BLaER1 (cell line): ENCODE data around the gene SFPQ.
"Not testable (repeated sequence)": the region's sequence is repeated elsewhere in the genome, so short reads cannot be mapped to it uniquely, and the experiment has no call there.

Experiments used
- H3K27ac ChIP-seq: shearing (Covaris generic); formaldehyde crosslinking; 2 replicates; pipeline ENCODE4 v1.8.1; 2022
- H3K27me3 ChIP-seq: shearing (Covaris generic); formaldehyde crosslinking; 2 replicates; pipeline ENCODE4 v1.8.1; 2022
- H3K36me3 ChIP-seq: shearing (Covaris generic); formaldehyde crosslinking; 2 replicates; pipeline ENCODE4 v1.8.1; 2022
- H3K4me1 ChIP-seq: shearing (Covaris generic); formaldehyde crosslinking; 2 replicates; pipeline ENCODE4 v1.8.1; 2022
- H3K4me2 ChIP-seq: shearing (Covaris generic); formaldehyde crosslinking; 2 replicates; pipeline ENCODE4 v1.8.1; 2022
- H3K4me3 ChIP-seq: shearing (Covaris generic); formaldehyde crosslinking; 2 replicates; pipeline ENCODE4 v1.8.1; 2022
- H3K9ac ChIP-seq: shearing (Covaris generic); formaldehyde crosslinking; 2 replicates; pipeline ENCODE4 v1.8.1; 2022
- H3K9me3 ChIP-seq: shearing (Covaris generic); formaldehyde crosslinking; 2 replicates; pipeline ENCODE4 v1.8.1; 2022
- H4K20me1 ChIP-seq: shearing (Covaris generic); formaldehyde crosslinking; 2 replicates; pipeline ENCODE4 v1.8.1; 2022
- Cebpa-rat ChIP-seq: shearing (Covaris generic); IDR thresholded peaks from 2 replicates; pipeline ENCODE4 v1.8.1; 2022

Gene SFPQ

GRCh38 chr1:35177237-35177786, 15.6 kb downstream of the SFPQ start:
- peaks cover 99% of the 10 kb centered on the region for H4K20me1 ChIP-seq
- no peak overlapping the region for H3K4me2 ChIP-seq
- H3K9me3 ChIP-seq = no peaks in the 10 kb centered on the region
- TF ChIP-seq Cebpa-rat = no peak
- no peaks in the 10 kb centered on the region for H3K4me1 ChIP-seq
- no peaks in the 10 kb centered on the region for H3K27me3 ChIP-seq
- H3K36me3 ChIP-seq = peaks cover 78% of the 10 kb centered on the region
- H3K9ac ChIP-seq = no peak overlapping the region
- H3K4me3 ChIP-seq = no peak overlapping the region
- H3K27ac ChIP-seq = no peak overlapping the region

- peaks cover 61% of the 10 kb centered on the region for H3K36me3 ChIP-seq
- no peak overlapping the region for H3K4me2 ChIP-seq
- no peak overlapping the region for H3K27ac ChIP-seq
- no peak overlapping the region for H3K9ac ChIP-seq
- no peaks in the 10 kb centered on the region for H3K9me3 ChIP-seq
- no peaks in the 10 kb centered on the region for H3K27me3 ChIP-seq
- no peaks in the 10 kb centered on the region for H3K4me1 ChIP-seq
- no peak for TF ChIP-seq Cebpa-rat
- no peak overlapping the region for H3K4me3 ChIP-seq
- H4K20me1 ChIP-seq = peaks cover 84% of the 10 kb centered on the region
Observed at GRCh38 chr1:35175602-35176001, 17.3 kb downstream of the SFPQ start.

- Histone ChIP-seq H3K36me3 (peaks cover 56% of the 10 kb centered on the region), H4K20me1 (peaks cover 80% of the 10 kb centered on the region), H3K27me3 (no peaks in the 10 kb centered on the region)
Observed at GRCh38 chr1:35175098-35175576, 17.8 kb downstream of the SFPQ start.

GRCh38 chr1:35173909-35174540, 18.9 kb downstream of the SFPQ start:
- Histone ChIP-seq H3K4me2 (no peak overlapping the region), H3K9ac (no peak overlapping the region), H3K27ac (no peak overlapping the region), H3K36me3 (peaks cover 45% of the 10 kb centered on the region), H4K20me1 (peaks cover 69% of the 10 kb centered on the region), H3K9me3 (no peaks in the 10 kb centered on the region), H3K27me3 (no peaks in the 10 kb centered on the region), H3K4me3 (no peak overlapping the region), H3K4me1 (no peaks in the 10 kb centered on the region)
- TF ChIP-seq Cebpa-rat = no peak

More at GRCh38 chr1:35175098-35175576, 17.8 kb downstream of the SFPQ start:
- Histone ChIP-seq H3K4me3 (no peak overlapping the region), H3K9ac (no peak overlapping the region), H3K9me3 (no peaks in the 10 kb centered on the region), H3K4me1 (no peaks in the 10 kb centered on the region), H3K4me2 (no peak overlapping the region), H3K27ac (no peak overlapping the region)
- no peak for TF ChIP-seq Cebpa-rat

GRCh38 chr1:35173491-35173890, 19.5 kb downstream of the SFPQ start:
- H3K4me3 ChIP-seq = no peak overlapping the region
- no peaks in the 10 kb centered on the region for H3K27me3 ChIP-seq
- no peak for TF ChIP-seq Cebpa-rat
- no peaks in the 10 kb centered on the region for H3K9me3 ChIP-seq
- peaks cover 40% of the 10 kb centered on the region for H3K36me3 ChIP-seq
- H4K20me1 ChIP-seq = peaks cover 63% of the 10 kb centered on the region
- H3K4me2 ChIP-seq = no peak overlapping the region
- no peak overlapping the region for H3K9ac ChIP-seq
- H3K4me1 ChIP-seq = no peaks in the 10 kb centered on the region
- no peak overlapping the region for H3K27ac ChIP-seq

GRCh38 chr1:35172022-35172421, 20.9 kb downstream of the SFPQ start:
- Histone ChIP-seq H3K4me3 (no peak overlapping the region), H3K9me3 (no peaks in the 10 kb centered on the region), H3K4me2 (no peak overlapping the region), H3K27me3 (no peaks in the 10 kb centered on the region), H3K36me3 (peaks cover 25% of the 10 kb centered on the region), H3K9ac (no peak overlapping the region), H4K20me1 (peaks cover 49% of the 10 kb centered on the region), H3K4me1 (no peaks in the 10 kb centered on the region), H3K27ac (no peak overlapping the region)
- no peak for TF ChIP-seq Cebpa-rat

GRCh38 chr1:35171579-35171978, 21.4 kb downstream of the SFPQ start:
- TF ChIP-seq Cebpa-rat = no peak

GRCh38 chr1:35164893-35165292, 28.1 kb downstream of the SFPQ start:
- H3K9ac ChIP-seq = no peak overlapping the region
- no peaks in the 10 kb centered on the region for H4K20me1 ChIP-seq
- H3K9me3 ChIP-seq = peaks cover 36% of the 10 kb centered on the region
- no peak for TF ChIP-seq Cebpa-rat
- H3K4me3 ChIP-seq = no peak overlapping the region
- H3K27me3 ChIP-seq = no peaks in the 10 kb centered on the region
- H3K4me1 ChIP-seq = no peaks in the 10 kb centered on the region
- no peaks in the 10 kb centered on the region for H3K36me3 ChIP-seq
- no peak overlapping the region for H3K4me2 ChIP-seq
- H3K27ac ChIP-seq = no peak overlapping the region

More at GRCh38 chr1:35171579-35171978, 21.4 kb downstream of the SFPQ start:
- Histone ChIP-seq H3K4me1 (no peaks in the 10 kb centered on the region), H4K20me1 (peaks cover 44% of the 10 kb centered on the region), H3K4me3 (no peak overlapping the region), H3K4me2 (no peak overlapping the region), H3K27me3 (no peaks in the 10 kb centered on the region), H3K9me3 (no peaks in the 10 kb centered on the region), H3K9ac (no peak overlapping the region), H3K27ac (no peak overlapping the region), H3K36me3 (peaks cover 21% of the 10 kb centered on the region)

- no peak overlapping the region for H3K4me2 ChIP-seq
- H3K27ac ChIP-seq = no peak overlapping the region
- H3K36me3 ChIP-seq = no peaks in the 10 kb centered on the region
- no peak for TF ChIP-seq Cebpa-rat
- H3K4me3 ChIP-seq = no peak overlapping the region
- peaks cover 10% of the 10 kb centered on the region; the same call in 1 of the 2 replicates for H3K9me3 ChIP-seq
- H3K27me3 ChIP-seq = no peaks in the 10 kb centered on the region
- peaks cover 28% of the 10 kb centered on the region for H3K4me1 ChIP-seq
- no peaks in the 10 kb centered on the region for H4K20me1 ChIP-seq
- no peak overlapping the region for H3K9ac ChIP-seq
Observed at GRCh38 chr1:35151220-35151619, 41.7 kb downstream of the SFPQ start.

- not testable (repeated sequence) for H3K36me3 ChIP-seq, H3K4me2 ChIP-seq, H3K4me1 ChIP-seq, H3K4me3 ChIP-seq, H3K27ac ChIP-seq, H4K20me1 ChIP-seq, H3K9ac ChIP-seq, H3K27me3 ChIP-seq, H3K9me3 ChIP-seq
Observed at GRCh38 chr1:35145892-35146549, 46.9 kb downstream of the SFPQ start.
